WTC11 (cell line): Measurements from ENCODE around the gene PANK4. TPM values are rescaled to one million over a fixed set of nuclear protein-coding genes. Genes with fewer than 3 reads are reported as not detected.

ENCODE experiments used
- ATAC-seq: fragments of 200-7000 bp; cut with Tn5 transposase; 2 replicates; pipeline ENCODE4 v1.10.0; 2021; ENCODE audit warnings: mild to moderate bottlenecking, moderate library complexity
- CTCF ChIA-PET: fragments of 300-600 bp; sonication (Branson Sonifier 250); formaldehyde crosslinking; loops from one replicate; lab custom pipeline; 2021; ENCODE audit warnings: antibody characterized with exemption; lab: Charles Lee
- POLR2A ChIA-PET: fragments of 350-600 bp; sonication (Branson Sonifier 250); formaldehyde crosslinking; loops from one replicate; lab custom pipeline; 2021; ENCODE audit warnings: antibody characterized with exemption; lab: Charles Lee
- DNase-seq: peaks from one replicate; pipeline ENCODE4 v3.0.0; 2021; ENCODE audit warnings: low spot score
- H3K27ac Mint-ChIP-seq: 2 replicates; pipeline ENCODE4 v1.8.0; 2021; ENCODE audit warnings: mixed read lengths
- H3K27me3 Mint-ChIP-seq: 2 replicates; pipeline ENCODE4 v1.8.0; 2021; ENCODE audit warnings: low read depth, mild to moderate bottlenecking, moderate library complexity, mixed read lengths
- H3K36me3 Mint-ChIP-seq: 2 replicates; pipeline ENCODE4 v1.8.0; 2021; ENCODE audit warnings: mixed read lengths
- H3K4me1 Mint-ChIP-seq: 2 replicates; pipeline ENCODE4 v1.8.0; 2022; ENCODE audit warnings: mixed read lengths
- H3K4me3 Mint-ChIP-seq: 2 replicates; pipeline ENCODE4 v1.8.0; 2021; ENCODE audit warnings: mild to moderate bottlenecking, moderate library complexity, mixed read lengths
- H3K9me3 Mint-ChIP-seq: 2 replicates; pipeline ENCODE4 v1.8.0; 2021; ENCODE audit warnings: mixed read lengths
- CREM ChIP-seq: sonication (generic); formaldehyde crosslinking; IDR thresholded peaks from 2 replicates; pipeline ENCODE4 v1.8.1; 2022; ENCODE audit warnings: mild to moderate bottlenecking, missing genetic modification reagents, moderate library complexity
- E2F5 ChIP-seq: sonication (generic); formaldehyde crosslinking; IDR thresholded peaks from 2 replicates; pipeline ENCODE4 v1.8.1; 2022; ENCODE audit warnings: mild to moderate bottlenecking, moderate library complexity, missing genetic modification reagents
- ELF4 ChIP-seq: sonication (generic); formaldehyde crosslinking; IDR thresholded peaks from 2 replicates; pipeline ENCODE4 v1.8.1; 2022; ENCODE audit warnings: low read depth, mild to moderate bottlenecking, moderate library complexity, missing genetic modification reagents
- ESRRA ChIP-seq: sonication (generic); formaldehyde crosslinking; IDR thresholded peaks from 2 replicates; pipeline ENCODE4 v1.8.1; 2022; ENCODE audit warnings: mild to moderate bottlenecking, missing genetic modification reagents, borderline replicate concordance
- GABPB1 ChIP-seq: sonication (generic); formaldehyde crosslinking; IDR thresholded peaks from 2 replicates; pipeline ENCODE4 v1.8.1; 2023; ENCODE audit warnings: mild to moderate bottlenecking, missing genetic modification reagents
- KAT7 ChIP-seq: sonication (generic); formaldehyde crosslinking; IDR thresholded peaks from 2 replicates; pipeline ENCODE4 v1.8.1; 2023; ENCODE audit warnings: missing genetic modification reagents, mild to moderate bottlenecking, borderline replicate concordance
- NFATC4 ChIP-seq: fragments of 250-450 bp; sonication (Bioruptor Pico); IDR thresholded peaks from 2 replicates; pipeline ENCODE4 v1.9.0; 2021; ENCODE audit warnings: mild to moderate bottlenecking
- NFE2L1 ChIP-seq: sonication (generic); formaldehyde crosslinking; IDR thresholded peaks from 2 replicates; pipeline ENCODE4 v1.8.1; 2023; ENCODE audit warnings: missing genetic modification reagents
- NR2C2 ChIP-seq: sonication (generic); formaldehyde crosslinking; IDR thresholded peaks from 2 replicates; pipeline ENCODE4 v1.8.0; 2022; ENCODE audit warnings: mild to moderate bottlenecking, missing genetic modification reagents
- RELA ChIP-seq: sonication (generic); formaldehyde crosslinking; IDR thresholded peaks from 2 replicates; pipeline ENCODE4 v1.8.1; 2022; ENCODE audit warnings: missing genetic modification reagents, mild to moderate bottlenecking, borderline replicate concordance
- SMAD3 ChIP-seq: sonication (generic); formaldehyde crosslinking; IDR thresholded peaks from 2 replicates; pipeline ENCODE4 v1.8.0; 2022; ENCODE audit warnings: missing genetic modification reagents, mild to moderate bottlenecking, borderline replicate concordance
- SOX15 ChIP-seq: fragments of 250-450 bp; sonication (Bioruptor Pico); IDR thresholded peaks from 2 replicates; pipeline ENCODE4 v1.9.0; 2021; ENCODE audit warnings: mild to moderate bottlenecking
- TCF7 ChIP-seq: sonication (generic); formaldehyde crosslinking; IDR thresholded peaks from 2 replicates; pipeline ENCODE4 v1.8.0; 2022; ENCODE audit warnings: mild to moderate bottlenecking, low read depth, missing genetic modification reagents, moderate library complexity
- TP53 ChIP-seq: sonication (generic); formaldehyde crosslinking; IDR thresholded peaks from 2 replicates; pipeline ENCODE4 v1.8.1; 2023; ENCODE audit warnings: mild to moderate bottlenecking, missing genetic modification reagents
- USF2 ChIP-seq: sonication (generic); formaldehyde crosslinking; IDR thresholded peaks from 2 replicates; pipeline ENCODE4 v1.8.1; 2023; ENCODE audit warnings: mild to moderate bottlenecking, missing genetic modification reagents, moderate library complexity
- ZBTB21 ChIP-seq: sonication (generic); formaldehyde crosslinking; IDR thresholded peaks from 2 replicates; pipeline ENCODE4 v1.8.1; 2023; ENCODE audit warnings: mild to moderate bottlenecking, missing genetic modification reagents, borderline replicate concordance
- ZNF121 ChIP-seq: sonication (generic); formaldehyde crosslinking; IDR thresholded peaks from 2 replicates; pipeline ENCODE4 v1.8.0; 2023; ENCODE audit warnings: missing genetic modification reagents
- ZNF232 ChIP-seq: sonication (generic); formaldehyde crosslinking; IDR thresholded peaks from 2 replicates; pipeline ENCODE4 v1.8.0; 2022; ENCODE audit warnings: mild to moderate bottlenecking, missing genetic modification reagents
- ZNF281 ChIP-seq: sonication (generic); formaldehyde crosslinking; IDR thresholded peaks from 2 replicates; pipeline ENCODE4 v1.8.0; 2023; ENCODE audit warnings: mild to moderate bottlenecking, missing genetic modification reagents
- ZNF671 ChIP-seq: fragments of 250-450 bp; sonication (Bioruptor Pico); IDR thresholded peaks from 2 replicates; pipeline ENCODE4 v1.8.0; 2021; ENCODE audit warnings: mild to moderate bottlenecking
- total RNA-seq: library from RNA; stranded (reverse); gene quantifications from 3 replicates; pipeline ENCODE4 v1.2.3, GENCODE V29; 2021
- TF ChIP-seq, protein P1 (sequence below): sonication (generic); formaldehyde crosslinking; IDR thresholded peaks from 2 replicates; pipeline ENCODE4 v1.8.1; 2022; ENCODE audit warnings: low read depth, missing genetic modification reagents, borderline replicate concordance
- TF ChIP-seq, protein P2 (sequence below): sonication (generic); formaldehyde crosslinking; IDR thresholded peaks from 2 replicates; pipeline ENCODE4 v1.8.1; 2022; ENCODE audit warnings: mild to moderate bottlenecking, missing genetic modification reagents, moderate library complexity, borderline replicate concordance

PANK4 gene
- total RNA-seq, 1 experiment from 2014 or later = 52.5 TPM

GRCh38 chr1:2488688-2489087 is 37.7 kb downstream of the PANK4 start:
- Mint-ChIP-seq H3K4me1 (no peaks in the 10 kb centered on the region), H3K4me3 (no peak overlapping the region), H3K9me3 (peaks cover 15% of the 10 kb centered on the region), H3K27ac (no peak overlapping the region), H3K27me3 (peaks cover 7% of the 10 kb centered on the region), H3K36me3 (peaks cover 5% of the 10 kb centered on the region; the same call in 1 of the 2 replicates)
- ATAC-seq (no peak), DNase-seq (no peak)
- no peak for TF ChIP-seq SMAD3 (CRISPR knock-in tag)
- no peak for TF ChIP-seq E2F5 (CRISPR knock-in tag)
- no peak for TF ChIP-seq ELF4 (CRISPR knock-in tag)
- no peak for TF ChIP-seq SOX15
- no peak for TF ChIP-seq TCF7 (CRISPR knock-in tag)
- no peak for TF ChIP-seq ZNF121
- no peak for TF ChIP-seq TP53 (CRISPR knock-in tag)
- TF ChIP-seq GABPB1 (CRISPR knock-in tag) = no peak
- TF ChIP-seq KAT7 (CRISPR knock-in tag) = no peak
- no peak for TF ChIP-seq NFATC4 (CRISPR knock-in tag)
- no peak for TF ChIP-seq ZNF671 (CRISPR knock-in tag)
- POLR2A ChIA-PET = no interaction called here
- CTCF ChIA-PET = interaction anchor here (1.6 to 1.7 kb wide), 2 partner anchors 12 to 18 kb away, joined by 5 to 7 read pairs; no protein-coding TSS in a partner anchor

- DNase-seq = no peak
- peaks cover 5% of the 10 kb centered on the region; the same call in 1 of the 2 replicates for H3K36me3 Mint-ChIP-seq
- H3K4me1 Mint-ChIP-seq = no peaks in the 10 kb centered on the region
- H3K4me3 Mint-ChIP-seq = no peak overlapping the region
- TF ChIP-seq NFE2L1 (CRISPR knock-in tag) (no peak), CREM (CRISPR knock-in tag) (no peak), USF2 (CRISPR knock-in tag) (no peak), ELF4 (CRISPR knock-in tag) (no peak), ESRRA (no peak), ZBTB21 (no peak), E2F5 (CRISPR knock-in tag) (no peak), NR2C2 (no peak), RELA (no peak), ZNF232 (CRISPR knock-in tag) (no peak), SMAD3 (CRISPR knock-in tag) (no peak), ZNF281 (CRISPR knock-in tag) (no peak), ZNF121 (no peak)
- TF ChIP-seq, protein P1, sequence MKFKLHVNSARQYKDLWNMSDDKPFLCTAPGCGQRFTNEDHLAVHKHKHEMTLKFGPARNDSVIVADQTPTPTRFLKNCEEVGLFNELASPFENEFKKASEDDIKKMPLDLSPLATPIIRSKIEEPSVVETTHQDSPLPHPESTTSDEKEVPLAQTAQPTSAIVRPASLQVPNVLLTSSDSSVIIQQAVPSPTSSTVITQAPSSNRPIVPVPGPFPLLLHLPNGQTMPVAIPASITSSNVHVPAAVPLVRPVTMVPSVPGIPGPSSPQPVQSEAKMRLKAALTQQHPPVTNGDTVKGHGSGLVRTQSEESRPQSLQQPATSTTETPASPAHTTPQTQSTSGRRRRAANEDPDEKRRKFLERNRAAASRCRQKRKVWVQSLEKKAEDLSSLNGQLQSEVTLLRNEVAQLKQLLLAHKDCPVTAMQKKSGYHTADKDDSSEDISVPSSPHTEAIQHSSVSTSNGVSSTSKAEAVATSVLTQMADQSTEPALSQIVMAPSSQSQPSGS = no peak
- TF ChIP-seq, protein P2, sequence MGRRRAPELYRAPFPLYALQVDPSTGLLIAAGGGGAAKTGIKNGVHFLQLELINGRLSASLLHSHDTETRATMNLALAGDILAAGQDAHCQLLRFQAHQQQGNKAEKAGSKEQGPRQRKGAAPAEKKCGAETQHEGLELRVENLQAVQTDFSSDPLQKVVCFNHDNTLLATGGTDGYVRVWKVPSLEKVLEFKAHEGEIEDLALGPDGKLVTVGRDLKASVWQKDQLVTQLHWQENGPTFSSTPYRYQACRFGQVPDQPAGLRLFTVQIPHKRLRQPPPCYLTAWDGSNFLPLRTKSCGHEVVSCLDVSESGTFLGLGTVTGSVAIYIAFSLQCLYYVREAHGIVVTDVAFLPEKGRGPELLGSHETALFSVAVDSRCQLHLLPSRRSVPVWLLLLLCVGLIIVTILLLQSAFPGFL = no peak
- ChIA-PET POLR2A (no interaction called here), CTCF (no interaction called here)
- H3K27ac Mint-ChIP-seq = no peak overlapping the region
- peaks cover 15% of the 10 kb centered on the region for H3K9me3 Mint-ChIP-seq
- H3K27me3 Mint-ChIP-seq = peaks cover 7% of the 10 kb centered on the region
- ATAC-seq = no peak
These were observed 39.8 kb downstream of the PANK4 start for GRCh38 chr1:2486558-2486957.
